Measurements from ENCODE around the gene FAM118B.

FAM118B gene

DNA sequence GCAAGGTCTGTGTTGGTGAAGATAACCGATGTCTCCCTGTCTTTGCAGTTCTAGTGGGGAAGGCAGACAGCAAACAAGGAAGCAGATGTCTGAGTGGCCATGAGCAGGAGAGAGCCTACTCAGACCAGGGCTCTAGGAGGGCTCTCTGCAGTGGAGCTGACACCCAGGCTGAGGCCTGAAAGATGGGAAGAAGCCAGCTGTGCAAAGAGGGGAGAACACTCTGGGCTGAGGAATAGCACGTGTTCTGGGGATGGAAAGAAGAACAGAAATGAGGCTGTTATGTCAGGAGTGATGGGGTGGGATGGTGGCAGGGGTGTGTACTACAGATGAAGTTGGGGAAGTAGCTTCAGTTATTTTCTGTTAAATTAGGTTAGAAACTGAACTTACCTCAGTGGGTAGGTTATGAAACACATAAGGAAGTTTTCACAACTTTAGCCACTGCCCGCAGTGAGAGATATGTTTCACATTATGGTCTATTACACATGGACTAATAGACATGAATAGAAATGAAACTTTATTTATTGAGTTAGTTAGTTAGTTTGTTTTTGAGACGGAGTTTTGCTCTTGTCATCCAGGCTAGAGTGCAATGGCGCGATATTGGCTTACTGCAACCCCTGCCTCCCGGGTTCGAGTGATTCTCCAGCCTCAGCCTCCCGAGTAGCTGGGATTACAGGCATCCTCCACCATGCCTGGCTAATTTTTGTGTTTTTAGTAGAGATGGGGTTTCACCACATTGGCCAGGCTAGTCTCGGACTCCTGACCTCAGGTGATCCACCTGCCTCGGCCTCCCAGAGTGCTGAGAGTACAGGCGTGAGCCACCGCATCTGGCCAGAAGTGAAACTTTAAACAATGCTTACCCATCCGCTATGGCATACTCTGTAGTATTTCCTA is 100.1 kb downstream of the FAM118B start:
- DNase-seq (ENCODE audit: low spot score), result no peak
